Stimulated activated CD4-positive, alpha-beta T cell treated with anti-CD3 and anti-CD28 coated beads, Interleukin-1b, Interleukin-23, amount 100 ng/mL, for 24 hours (primary cell): ENCODE data around the gene IFIT1B.
"Not testable (repeated sequence)": the region's sequence is repeated elsewhere in the genome, so short reads cannot be mapped to it uniquely, and the experiment has no call there.

Source experiments
- DNase-seq, 4 experiments: peaks; one replicate each; pipeline ENCODE4 v3.0.0-alpha.2; 2020; ENCODE audit warnings: low read depth in 4 of 4, low spot score in 1 of 4

The IFIT1B gene

GRCh38 chr10:89411135-89411534 is 33.3 kb downstream of the IFIT1B start:
- DNase-seq: not testable (repeated sequence)

DNA sequence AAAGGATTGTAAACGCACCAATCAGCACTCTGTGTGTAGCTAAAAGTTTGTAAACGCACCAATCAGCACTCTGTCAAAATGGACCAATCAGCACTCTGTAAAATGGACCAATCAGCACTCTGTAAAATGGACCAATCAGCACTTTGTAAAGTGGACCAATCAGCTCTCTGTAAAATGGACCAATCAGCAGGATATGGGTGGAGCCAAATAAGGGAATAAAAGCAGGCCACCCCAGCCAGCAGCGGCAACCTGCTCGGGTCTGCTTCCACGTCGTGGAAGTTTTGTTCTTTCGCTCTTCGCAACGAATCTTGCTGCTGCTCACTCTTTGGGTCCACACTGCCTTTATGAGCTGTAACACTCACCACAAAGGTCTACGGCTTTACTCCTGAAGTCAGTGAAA is 34.4 kb downstream of the IFIT1B start:
- not testable (repeated sequence) for DNase-seq

GRCh38 chr10:89413398-89413912 is 35.6 kb downstream of the IFIT1B start:
- DNase-seq: no peak

DNA sequence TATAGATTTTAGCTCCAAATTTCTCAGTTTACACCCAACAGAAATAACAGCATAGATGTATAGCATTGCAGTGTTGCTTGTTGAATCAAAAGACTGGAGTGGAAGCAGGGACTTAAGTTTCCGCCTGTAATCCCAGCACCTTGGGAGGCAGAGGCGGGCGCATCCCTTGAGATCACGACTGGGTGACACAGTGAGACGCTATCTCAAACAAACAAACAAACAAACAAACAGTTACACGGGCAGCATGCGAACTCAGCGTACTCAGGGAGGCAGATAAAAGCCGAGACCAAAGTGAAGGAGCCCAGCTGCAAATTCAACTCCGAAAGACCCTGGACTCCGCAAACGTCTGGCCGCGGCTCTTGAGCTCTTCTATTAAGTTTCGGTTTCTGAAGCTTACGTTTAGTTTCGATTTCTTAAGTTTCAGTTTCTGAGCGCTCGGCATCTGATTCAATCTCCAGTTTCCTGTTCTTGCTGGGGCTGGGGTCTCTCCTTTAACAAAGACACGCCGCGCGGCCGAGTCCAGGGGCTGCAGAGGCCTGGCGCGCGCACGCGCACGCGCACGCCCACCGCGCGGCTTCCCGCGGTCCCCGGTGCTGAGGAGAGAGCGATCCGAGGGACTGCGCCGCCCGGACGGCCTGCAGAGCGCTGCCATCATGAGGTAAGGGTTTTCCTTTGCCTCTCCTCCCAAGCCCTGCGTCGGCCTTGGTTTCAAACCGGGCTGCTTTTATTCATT is 36.5 kb downstream of the IFIT1B start, which contains the start of gene IFIT5:
Gene IFIT5, plus strand, starts transcription at position 423 of the 733 bp plus-strand sequence. Its CDS starts 231 bp downstream, at position 654.
- peak; percentile 19 to 42 (median 28) for DNase-seq

DNA sequence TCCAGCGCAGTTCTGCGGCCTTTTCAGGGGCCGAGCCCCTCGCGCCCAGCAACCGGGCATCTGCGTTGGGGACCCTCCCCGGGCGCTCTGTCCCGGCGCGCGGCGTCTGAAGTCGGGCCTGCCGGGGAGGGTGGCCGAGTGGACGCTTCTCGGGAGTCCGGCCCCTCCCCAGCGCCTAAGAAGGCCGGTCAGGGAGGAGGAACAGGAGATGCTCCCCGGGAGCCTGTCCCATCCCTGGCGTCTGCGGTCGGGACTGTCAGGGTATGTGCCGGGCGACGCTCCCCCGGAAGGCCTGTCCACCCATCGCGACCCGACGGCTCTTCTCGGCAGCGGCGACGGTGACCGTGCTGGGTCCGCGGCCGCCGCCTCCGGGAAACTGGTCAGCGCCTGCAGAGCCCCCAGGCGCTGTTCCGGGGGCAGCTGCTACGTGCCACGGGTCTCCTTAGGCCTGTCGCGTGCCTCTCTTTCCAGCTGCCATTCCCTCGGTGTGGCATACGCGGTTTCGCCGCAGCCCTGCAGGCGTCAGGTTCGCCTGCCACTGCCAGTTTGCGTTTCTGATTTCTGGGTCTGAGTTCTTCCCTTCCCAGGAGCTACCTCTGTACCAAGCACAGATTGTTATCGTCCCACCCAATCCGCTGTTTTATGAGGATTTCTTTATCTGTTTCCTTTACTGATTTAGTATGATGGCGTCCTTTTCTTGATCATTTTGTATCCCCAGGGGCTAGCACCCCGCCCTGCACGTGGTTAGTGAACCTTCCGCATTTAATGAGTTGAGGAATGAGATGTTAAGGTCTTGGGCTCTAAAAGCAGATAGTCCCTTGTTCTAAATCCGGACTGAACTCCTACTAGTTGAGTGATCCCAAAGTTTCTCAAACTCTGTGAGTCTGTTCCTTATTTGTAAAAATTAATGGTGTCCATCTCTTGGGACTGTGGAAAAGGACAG is 37.3 kb downstream of the IFIT1B start:
- peak in 2 of 4 experiments; percentile 5 to 14 for DNase-seq

DNA sequence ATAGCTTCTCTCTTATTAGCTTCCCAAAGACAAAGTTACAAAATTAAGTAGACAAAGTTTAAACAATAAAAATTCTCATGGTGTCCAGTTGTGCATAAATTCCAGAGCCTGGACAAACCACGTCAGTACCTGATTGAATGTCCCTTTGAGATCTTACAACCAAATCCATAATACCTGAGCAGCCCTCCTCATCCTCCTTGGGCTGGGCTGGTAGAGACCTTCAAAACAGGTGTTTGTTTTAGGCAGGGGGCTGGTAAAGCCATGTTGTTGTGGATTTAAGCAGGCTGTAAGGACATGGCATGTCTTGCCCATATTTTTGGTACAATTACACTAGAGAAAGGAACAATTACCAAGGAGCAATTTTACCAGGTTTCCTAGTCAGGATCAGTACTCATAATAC is 38.6 kb downstream of the IFIT1B start:
- no peak for DNase-seq

GRCh38 chr10:89419548-89419947 is 41.7 kb downstream of the IFIT1B start:
- no peak for DNase-seq

- DNase-seq: no peak
These were observed 43.2 kb downstream of the IFIT1B start for GRCh38 chr10:89421018-89421476.

DNA sequence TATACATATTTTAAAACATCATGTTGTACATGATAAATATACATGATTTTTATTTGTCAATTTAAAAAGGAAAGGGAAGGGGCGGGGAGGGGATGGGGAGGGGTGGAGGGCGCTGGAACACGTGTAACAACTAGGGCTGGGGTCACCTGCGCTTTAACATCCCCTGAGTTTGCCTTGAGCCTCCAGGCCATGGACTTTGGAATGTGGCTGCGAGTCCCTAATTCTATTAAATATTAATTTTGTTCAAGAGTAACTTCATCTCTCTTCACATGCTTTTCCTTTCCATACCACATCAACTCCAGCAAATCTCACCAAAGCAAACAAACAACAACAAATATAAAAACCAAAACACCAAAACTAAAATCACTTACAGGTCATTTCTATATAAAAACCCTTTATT is 47.1 kb downstream of the IFIT1B start:
- no peak for DNase-seq

DNA sequence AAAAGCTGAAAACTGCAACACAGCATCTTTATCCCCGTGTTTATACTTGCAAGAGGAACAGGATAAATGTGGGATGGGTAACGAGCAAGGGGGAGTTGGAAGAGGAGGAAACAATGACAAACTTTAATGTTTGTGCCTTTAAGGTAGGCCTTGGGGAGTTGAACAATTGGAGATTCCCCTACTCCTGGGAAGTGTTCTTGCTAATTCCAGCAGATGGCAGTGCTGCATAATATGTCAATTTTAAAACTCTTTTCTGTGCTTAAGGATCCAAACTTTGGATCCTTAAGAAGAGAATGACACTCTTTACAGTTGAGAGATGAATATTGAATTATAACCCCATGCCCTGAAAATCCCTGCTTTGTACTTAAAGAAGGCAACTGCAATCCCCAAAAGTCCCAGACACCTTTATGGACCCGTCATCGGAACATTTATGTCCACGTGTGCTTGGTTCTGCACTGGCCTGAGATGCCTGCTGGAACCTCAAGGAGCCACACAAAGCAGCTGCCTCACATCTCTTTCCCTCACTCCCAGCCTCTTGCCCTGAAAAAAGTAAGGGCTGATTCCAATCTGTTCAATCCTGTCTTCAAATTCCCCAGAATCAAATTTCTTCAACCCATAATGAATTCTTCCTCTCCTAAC is 48.5 kb downstream of the IFIT1B start:
- no peak for DNase-seq

DNA sequence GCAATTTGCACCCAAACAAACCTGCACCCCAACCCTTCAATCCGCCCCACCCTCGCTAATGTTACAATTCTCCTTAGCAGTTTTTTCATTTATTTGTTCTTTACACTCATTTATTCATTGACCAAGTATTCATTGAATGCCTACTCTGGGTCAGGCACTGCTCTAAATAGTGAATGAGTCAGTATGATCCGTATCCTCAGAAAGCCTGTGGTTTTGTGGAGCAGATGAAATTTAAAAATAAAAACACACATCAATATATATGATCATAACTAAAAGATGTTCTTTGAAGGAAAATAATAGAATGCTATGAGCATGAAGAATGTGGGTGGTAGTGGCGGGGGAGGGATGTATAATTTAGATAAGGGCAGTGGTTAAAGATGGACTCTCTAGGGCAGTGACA is 49.8 kb downstream of the IFIT1B start:
- DNase-seq: no peak

- DNase-seq: no peak
These were observed 51.0 kb downstream of the IFIT1B start for GRCh38 chr10:89428877-89429276.

- no peak for DNase-seq
These were observed 54.1 kb downstream of the IFIT1B start for GRCh38 chr10:89431977-89432376.
